CD14-positive monocyte (primary cell): Measurements from ENCODE around the gene TBXAS1. TPM values are rescaled to one million over a fixed set of nuclear protein-coding genes. Genes with fewer than 3 reads are reported as not detected.

Experiments
- DNase-seq, 3 donors: peaks; one replicate each; pipeline ENCODE4 v3.0.0-alpha.2; 2011 to 2022
- H2AFZ ChIP-seq: 2 replicates; pipeline ENCODE4 v1.6.0; 2012; ENCODE audit warnings: mild to moderate bottlenecking, low read depth, low read length, inconsistent platforms; ENCODE audit not compliant: insufficient read depth, poor library complexity, severe bottlenecking
- H3K27ac ChIP-seq, 2 donors: 1 replicate in 1 of 2; 2 replicates in 1 of 2; pipeline ENCODE4 v1.5.1; 2012 to 2013; ENCODE audit warnings: low read length in 2 of 2, control low read depth in 1 of 2, inconsistent platforms in 1 of 2, low read depth in 1 of 2, mild to moderate bottlenecking in 1 of 2
- H3K27me3 ChIP-seq, 2 donors: one replicate each; pipeline versions ENCODE4 v1.6.0 to v1.6.1; 2011 to 2013; ENCODE audit warnings: low read length in 2 of 2; ENCODE audit not compliant: control insufficient read depth in 2 of 2, insufficient read depth in 2 of 2
- H3K36me3 ChIP-seq, 2 donors: replicated peaks in 1 of 2; 1 replicate in 1 of 2; 2 replicates in 1 of 2; pipeline versions ENCODE4 v1.5.1 to v1.6.1; 2012 to 2013; ENCODE audit warnings: low read length in 2 of 2, control low read depth in 1 of 2, inconsistent platforms in 1 of 2, mild to moderate bottlenecking in 1 of 2; ENCODE audit not compliant: insufficient read depth in 2 of 2, control insufficient read depth in 1 of 2
- H3K4me1 ChIP-seq, 2 donors: 1 replicate in 1 of 2; 2 replicates in 1 of 2; pipeline versions ENCODE4 v1.5.1 to v1.6.1; 2012 to 2013; ENCODE audit warnings: low read length in 2 of 2, control low read depth in 1 of 2, inconsistent platforms in 1 of 2, mild to moderate bottlenecking in 1 of 2, moderate library complexity in 1 of 2; ENCODE audit not compliant: insufficient read depth in 2 of 2, control insufficient read depth in 1 of 2
- H3K4me2 ChIP-seq: replicated peaks from 2 replicates; pipeline ENCODE3; 2012; ENCODE audit warnings: low read length, moderate library complexity, mild to moderate bottlenecking; ENCODE audit not compliant: poor library complexity, severe bottlenecking; ENCODE audit errors: extremely low read depth
- H3K4me3 ChIP-seq, 3 experiments: fragments of 200-600 bp in 1 of 3; sonication (generic) in 1 of 3; replicated peaks in 1 of 3; 1 replicate in 2 of 3; 2 replicates in 1 of 3; pipeline ENCODE4 v1.5.1; 2011 to 2013; ENCODE audit warnings: low read length in 3 of 3, mild to moderate bottlenecking in 3 of 3, control low read depth in 2 of 3, low read depth in 2 of 3, inconsistent platforms in 1 of 3, moderate library complexity in 1 of 3
- H3K79me2 ChIP-seq: 2 replicates; pipeline ENCODE4 v1.6.0; 2012; ENCODE audit warnings: mild to moderate bottlenecking, control low read depth, inconsistent platforms, low read length, moderate library complexity; ENCODE audit not compliant: insufficient read depth
- H3K9ac ChIP-seq: 2 replicates; pipeline ENCODE4 v1.6.0; 2017; ENCODE audit warnings: low read length, mild to moderate bottlenecking; ENCODE audit not compliant: insufficient read depth, poor library complexity, severe bottlenecking
- H3K9me3 ChIP-seq, 2 donors: replicated peaks in 1 of 2; 1 replicate in 1 of 2; 2 replicates in 1 of 2; pipeline versions ENCODE4 v1.5.1 to v1.6.1; 2012 to 2013; ENCODE audit warnings: low read length in 2 of 2, control low read depth in 1 of 2; ENCODE audit not compliant: control insufficient read depth in 1 of 2, insufficient read depth in 1 of 2
- H4K20me1 ChIP-seq: 2 replicates; pipeline ENCODE4 v1.6.0; 2012; ENCODE audit warnings: mild to moderate bottlenecking, low read length, control low read depth, moderate library complexity; ENCODE audit not compliant: insufficient read depth
- H3K27ac Mint-ChIP-seq, 7 donors: one replicate each; pipeline ENCODE4 v1.8.0; 2020; ENCODE audit warnings: mild to moderate bottlenecking in 7 of 7, mixed read lengths in 7 of 7, moderate library complexity in 6 of 7, inconsistent platforms in 2 of 7
- H3K27me3 Mint-ChIP-seq, 3 donors: one replicate each; pipeline ENCODE4 v1.8.0; 2021 to 2022; ENCODE audit warnings: low read depth in 3 of 3, mild to moderate bottlenecking in 3 of 3, mixed read lengths in 3 of 3, moderate library complexity in 3 of 3, inconsistent platforms in 1 of 3
- H3K36me3 Mint-ChIP-seq, 2 donors: one replicate each; pipeline ENCODE4 v1.8.0; 2020; ENCODE audit warnings: mixed read lengths in 2 of 2, inconsistent platforms in 1 of 2, mild to moderate bottlenecking in 1 of 2
- H3K4me1 Mint-ChIP-seq: one replicate; pipeline ENCODE4 v1.8.0; 2020; ENCODE audit warnings: mild to moderate bottlenecking, mixed read lengths
- H3K4me3 Mint-ChIP-seq, 2 donors: one replicate each; pipeline ENCODE4 v1.8.0; 2020; ENCODE audit warnings: mild to moderate bottlenecking in 2 of 2, mixed read lengths in 2 of 2, moderate library complexity in 1 of 2
- H3K9me3 Mint-ChIP-seq, 7 donors: one replicate each; pipeline ENCODE4 v1.8.0; 2020 to 2022; ENCODE audit warnings: mixed read lengths in 7 of 7, mild to moderate bottlenecking in 6 of 7, moderate library complexity in 6 of 7, inconsistent platforms in 2 of 7
- WGBS: methylation state at CpG from one replicate; pipeline ENCODE4 v1.1.5; 2013; ENCODE audit warnings: missing lambda C conversion rate; ENCODE audit not compliant: insufficient coverage; 5-methylcytosine and 5-hydroxymethylcytosine counted together
- intact Hi-C, 2 donors: fragments of 100-400 bp; cut with micrococcal nuclease; formaldehyde crosslinking; loops; one replicate each; pipeline versions ENCODE4 v1.15.0 to v1.15.1; 2023
- polyA plus RNA-seq, 3 donors: library from polyadenylated mRNA; depleted of rRNA in 1 of 3; unstranded in 2 of 3; stranded (reverse) in 1 of 3; fragments of 300-500 nt in 2 of 3; fragments of >200 nt in 1 of 3; fragmentation: Illumina TruSeq in 2 of 3; gene quantifications; 1 replicate in 2 of 3; 2 replicates in 1 of 3; pipeline ENCODE4 v1.2.3, GENCODE V29; 2012 to 2021
- TF ChIP-seq, protein P1 (sequence below): fragments of 200-600 bp; IDR thresholded peaks from one replicate; pipeline ENCODE4 v1.8.0; 2022; ENCODE audit warnings: antibody characterized with exemption, mild to moderate bottlenecking

Gene TBXAS1
- polyA plus RNA-seq, 3 donors, result 289 to 335 (median 298) TPM

DNA sequence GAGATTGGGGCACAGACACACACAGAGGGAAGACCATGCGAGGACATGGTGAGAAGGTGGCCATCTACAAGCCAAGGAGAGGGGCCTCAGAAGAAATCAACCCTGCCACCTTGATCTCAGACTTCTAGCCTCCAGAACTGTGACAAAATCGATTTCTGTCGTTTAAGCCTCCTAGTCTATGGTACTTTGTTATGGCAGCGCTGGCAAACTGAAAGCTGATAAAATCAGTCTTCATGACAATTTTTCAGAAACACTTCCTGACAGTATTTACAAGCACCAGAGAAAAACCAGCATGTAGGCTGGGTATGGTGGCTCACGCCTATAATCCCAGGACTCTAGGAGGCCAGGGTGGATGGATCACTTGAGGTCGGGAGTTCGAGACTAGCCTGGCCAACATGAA lies 229.5 kb downstream of the TBXAS1 start:
- Histone ChIP-seq H3K27me3 (no peaks in the 10 kb centered on the region), H2AFZ (no peak overlapping the region), H3K27ac (no peak overlapping the region), H3K4me3 (no peak overlapping the region), H3K4me1 (peaks cover 28 to 54% of the 10 kb centered on the region in 2 donors), H3K9me3 (no peaks in the 10 kb centered on the region), H3K79me2 (peaks cover 49% of the 10 kb centered on the region), H4K20me1 (peaks cover 80% of the 10 kb centered on the region), H3K36me3 (peaks cover 36 to 45% of the 10 kb centered on the region in 2 donors), H3K9ac (no peak overlapping the region), H3K4me2 (no peak overlapping the region)
- Mint-ChIP-seq H3K4me1 (peaks cover 60% of the 10 kb centered on the region), H3K27me3 (peaks cover 1 to 7% (median 5%) of the 10 kb centered on the region in 3 donors), H3K36me3 (peaks cover 58 to 62% of the 10 kb centered on the region in 2 donors), H3K9me3 (peaks cover 0 to 6% (median 0%) of the 10 kb centered on the region in 7 donors), H3K4me3 (no peak overlapping the region), H3K27ac (peak overlapping the region in 3 of 7 donors; percentile 30 to 41 (median 30))
- 90% methylated on average over 2 of the region's 7 CpGs for WGBS
- TF ChIP-seq, protein P1, sequence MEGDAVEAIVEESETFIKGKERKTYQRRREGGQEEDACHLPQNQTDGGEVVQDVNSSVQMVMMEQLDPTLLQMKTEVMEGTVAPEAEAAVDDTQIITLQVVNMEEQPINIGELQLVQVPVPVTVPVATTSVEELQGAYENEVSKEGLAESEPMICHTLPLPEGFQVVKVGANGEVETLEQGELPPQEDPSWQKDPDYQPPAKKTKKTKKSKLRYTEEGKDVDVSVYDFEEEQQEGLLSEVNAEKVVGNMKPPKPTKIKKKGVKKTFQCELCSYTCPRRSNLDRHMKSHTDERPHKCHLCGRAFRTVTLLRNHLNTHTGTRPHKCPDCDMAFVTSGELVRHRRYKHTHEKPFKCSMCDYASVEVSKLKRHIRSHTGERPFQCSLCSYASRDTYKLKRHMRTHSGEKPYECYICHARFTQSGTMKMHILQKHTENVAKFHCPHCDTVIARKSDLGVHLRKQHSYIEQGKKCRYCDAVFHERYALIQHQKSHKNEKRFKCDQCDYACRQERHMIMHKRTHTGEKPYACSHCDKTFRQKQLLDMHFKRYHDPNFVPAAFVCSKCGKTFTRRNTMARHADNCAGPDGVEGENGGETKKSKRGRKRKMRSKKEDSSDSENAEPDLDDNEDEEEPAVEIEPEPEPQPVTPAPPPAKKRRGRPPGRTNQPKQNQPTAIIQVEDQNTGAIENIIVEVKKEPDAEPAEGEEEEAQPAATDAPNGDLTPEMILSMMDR, result no peak
- DNase-seq, result no peak
- intact Hi-C loops, result no loop called here

- Histone ChIP-seq H3K4me3 (no peak overlapping the region), H3K9me3 (no peaks in the 10 kb centered on the region), H3K79me2 (peaks cover 49% of the 10 kb centered on the region), H3K27me3 (no peaks in the 10 kb centered on the region), H3K4me2 (no peak overlapping the region), H3K4me1 (peaks cover 23 to 46% of the 10 kb centered on the region in 2 donors), H4K20me1 (peaks cover 71% of the 10 kb centered on the region), H3K36me3 (peaks cover 27 to 35% of the 10 kb centered on the region in 2 donors), H3K9ac (no peak overlapping the region), H2AFZ (no peak overlapping the region), H3K27ac (no peak overlapping the region)
- intact Hi-C loops, result loop anchor here in 1 of 2 donors (10.0 kb wide), 1 partner anchor 865 kb away; the partner anchor contains the start of gene BRAF
- Mint-ChIP-seq H3K4me3 (peak overlapping the region; percentile 18 to 96), H3K4me1 (peaks cover 53% of the 10 kb centered on the region), H3K36me3 (peaks cover 50 to 52% of the 10 kb centered on the region in 2 donors), H3K27me3 (peaks cover 1 to 7% (median 6%) of the 10 kb centered on the region in 3 donors), H3K27ac (peak overlapping the region in 2 of 7 donors; percentile 26 to 66), H3K9me3 (peaks cover 0 to 6% (median 0%) of the 10 kb centered on the region in 7 donors)
- 88% methylated on average over 10 of the region's 12 CpGs for WGBS
- TF ChIP-seq, protein P1, result no peak
- no peak for DNase-seq
Measured at GRCh38 chr7:140059273-140060242, 230.5 kb downstream of the TBXAS1 start.
